ENCODE data around the gene SKIL.

Gene SKIL

GRCh38 chr3:170410428-170411029 lies 53.0 kb downstream of the SKIL start:
- peak; percentile 76 for FAIRE-seq

- FAIRE-seq: no peak
Measured at GRCh38 chr3:170413291-170413690, 55.8 kb downstream of the SKIL start.

- no peak for FAIRE-seq
Measured at GRCh38 chr3:170414202-170414663, 56.7 kb downstream of the SKIL start.

- FAIRE-seq: no peak
Measured at GRCh38 chr3:170417090-170417489, 59.6 kb downstream of the SKIL start.

GRCh38 chr3:170418422-170419398 lies 61.2 kb downstream of the SKIL start, which contains the start of gene CLDN11:
Gene CLDN11, plus strand, starts transcription at chr3:170418868. Its CDS starts 199 bp downstream, at chr3:170419067.
- FAIRE-seq: no peak

- no peak for FAIRE-seq
Measured at GRCh38 chr3:170419557-170420087, 62.1 kb downstream of the SKIL start.

GRCh38 chr3:170420307-170420821 lies 62.8 kb downstream of the SKIL start:
- no peak for FAIRE-seq

- no peak for FAIRE-seq
Measured at GRCh38 chr3:170421111-170421641, 63.7 kb downstream of the SKIL start.

- FAIRE-seq: no peak
Measured at GRCh38 chr3:170421758-170422157, 64.2 kb downstream of the SKIL start.

GRCh38 chr3:170423001-170423615 lies 65.6 kb downstream of the SKIL start:
- FAIRE-seq: no peak

GRCh38 chr3:170424879-170425278 lies 67.4 kb downstream of the SKIL start:
- no peak for FAIRE-seq

GRCh38 chr3:170425491-170426239 lies 68.2 kb downstream of the SKIL start:
- FAIRE-seq: no peak

GRCh38 chr3:170426240-170426797 lies 68.8 kb downstream of the SKIL start:
- no peak for FAIRE-seq

GRCh38 chr3:170428095-170428494 lies 70.6 kb downstream of the SKIL start:
- FAIRE-seq: no peak

GRCh38 chr3:170429050-170429449 lies 71.5 kb downstream of the SKIL start:
- no peak for FAIRE-seq

GRCh38 chr3:170431054-170431453 lies 73.5 kb downstream of the SKIL start:
- no peak for FAIRE-seq

GRCh38 chr3:170432416-170432815 lies 74.9 kb downstream of the SKIL start:
- no peak for FAIRE-seq

GRCh38 chr3:170436697-170437096 lies 79.2 kb downstream of the SKIL start:
- FAIRE-seq: no peak

GRCh38 chr3:170437176-170437575 lies 79.7 kb downstream of the SKIL start:
- FAIRE-seq: no peak

GRCh38 chr3:170437696-170438407 lies 80.3 kb downstream of the SKIL start:
- FAIRE-seq: no peak

GRCh38 chr3:170438836-170439235 lies 81.3 kb downstream of the SKIL start:
- no peak for FAIRE-seq

All from islet of Langerhans (tissue), 1 donor.